Liver (tissue), 9 donors: ENCODE measurements around the gene VWF. TPM values are rescaled to one million over a fixed set of nuclear protein-coding genes. Genes with fewer than 3 reads are reported as not detected.

Source experiments
- DNase-seq: peaks from one replicate; pipeline ENCODE4 v3.0.0-alpha.2; 2017; ENCODE audit warnings: low spot score
- H3K27ac ChIP-seq, 2 donors: one replicate each; pipeline ENCODE4 v1.7.0; 2013; ENCODE audit warnings: inconsistent platforms in 2 of 2, low read length in 2 of 2, control low read depth in 1 of 2, low read depth in 1 of 2, mild to moderate bottlenecking in 1 of 2
- H3K27me3 ChIP-seq, 4 donors: one replicate each; pipeline versions ENCODE4 v1.6.1 to v1.7.0; 2013; ENCODE audit warnings: low read length in 3 of 4, inconsistent platforms in 1 of 4, mild to moderate bottlenecking in 1 of 4, moderate library complexity in 1 of 4; ENCODE audit not compliant: control insufficient read depth in 4 of 4, insufficient read depth in 4 of 4
- H3K36me3 ChIP-seq, 4 donors: one replicate each; pipeline versions ENCODE4 v1.6.1 to v1.7.0; 2013; ENCODE audit warnings: low read length in 3 of 4, mild to moderate bottlenecking in 3 of 4, low read depth in 1 of 4, moderate library complexity in 1 of 4; ENCODE audit not compliant: control insufficient read depth in 4 of 4, insufficient read depth in 3 of 4
- H3K4me1 ChIP-seq, 4 donors: one replicate each; pipeline versions ENCODE4 v1.6.1 to v1.7.0; 2013; ENCODE audit warnings: low read length in 3 of 4, mild to moderate bottlenecking in 3 of 4, moderate library complexity in 1 of 4; ENCODE audit not compliant: control insufficient read depth in 4 of 4, insufficient read depth in 4 of 4
- H3K4me3 ChIP-seq, 3 donors: one replicate each; pipeline versions ENCODE4 v1.6.1 to v1.7.0; 2013; ENCODE audit warnings: low read length in 3 of 3, control low read depth in 1 of 3, low read depth in 1 of 3, mild to moderate bottlenecking in 1 of 3
- H3K9ac ChIP-seq, 2 donors: one replicate each; pipeline ENCODE4 v1.7.0; 2013; ENCODE audit warnings: low read length in 2 of 2, mild to moderate bottlenecking in 2 of 2, moderate library complexity in 2 of 2, control low read depth in 1 of 2, low read depth in 1 of 2
- H3K9me3 ChIP-seq, 4 donors: one replicate each; pipeline versions ENCODE4 v1.6.1 to v1.7.0; 2013; ENCODE audit warnings: low read length in 3 of 4; ENCODE audit not compliant: control insufficient read depth in 4 of 4
- ATF3 ChIP-seq: IDR thresholded peaks from 2 replicates; pipeline ENCODE4 v1.6.1; 2016; ENCODE audit warnings: antibody characterized with exemption
- CTCF ChIP-seq: fragments of 150-350 bp; IDR thresholded peaks from 2 replicates; pipeline ENCODE4 v1.5.1; 2017; ENCODE audit warnings: improper control_type of control experiment, low read depth, low read length; ENCODE audit not compliant: missing input control
- FOXA1 ChIP-seq: IDR thresholded peaks from 2 replicates; pipeline ENCODE4 v1.6.1; 2016; ENCODE audit warnings: antibody characterized with exemption
- FOXA2 ChIP-seq: IDR thresholded peaks from 2 replicates; pipeline ENCODE4 v1.6.1; 2016; ENCODE audit warnings: antibody characterized with exemption
- HNF4A ChIP-seq, 2 donors: conservative IDR thresholded peaks; 2 replicates each; pipeline ENCODE4 v1.6.1; 2016; ENCODE audit warnings: antibody characterized with exemption in 2 of 2, mild to moderate bottlenecking in 2 of 2
- JUND ChIP-seq, 2 donors: IDR thresholded peaks; 2 replicates each; pipeline ENCODE4 v1.6.1; 2016; ENCODE audit warnings: antibody characterized with exemption in 2 of 2
- MAX ChIP-seq: IDR thresholded peaks from 2 replicates; pipeline ENCODE4 v1.6.1; 2016; ENCODE audit warnings: antibody characterized with exemption
- NR2F2 ChIP-seq: IDR thresholded peaks from 2 replicates; pipeline ENCODE4 v1.6.1; 2016; ENCODE audit warnings: antibody characterized with exemption
- RAD21 ChIP-seq, 2 donors: IDR thresholded peaks; 2 replicates each; pipeline ENCODE4 v1.6.1; 2016; ENCODE audit warnings: antibody characterized with exemption in 2 of 2, mild to moderate bottlenecking in 2 of 2
- REST ChIP-seq: IDR thresholded peaks from 2 replicates; pipeline ENCODE4 v1.6.1; 2016; ENCODE audit warnings: antibody characterized with exemption, mild to moderate bottlenecking
- RXRA ChIP-seq, 2 donors: IDR thresholded peaks; 2 replicates each; pipeline ENCODE4 v1.6.1; 2017 to 2018; ENCODE audit warnings: antibody characterized with exemption in 2 of 2, mild to moderate bottlenecking in 1 of 2
- SP1 ChIP-seq: IDR thresholded peaks from 2 replicates; pipeline ENCODE4 v1.6.1; 2018; ENCODE audit warnings: antibody characterized with exemption, mild to moderate bottlenecking
- TAF1 ChIP-seq: conservative IDR thresholded peaks from 2 replicates; pipeline ENCODE4 v1.6.1; 2016; ENCODE audit warnings: antibody characterized with exemption, mild to moderate bottlenecking
- ZBTB33 ChIP-seq: IDR thresholded peaks from 2 replicates; pipeline ENCODE4 v1.6.1; 2016; ENCODE audit warnings: antibody characterized with exemption
- WGBS: extraction: QIAGEN DNeasy Blood & Tissue Kit; methylation state at CpG from one replicate; pipeline ENCODE4 v1.1.7; 2013; 5-methylcytosine and 5-hydroxymethylcytosine counted together
- polyA plus RNA-seq, 2 donors: library from polyadenylated mRNA; stranded (reverse) in 1 of 2; unstranded in 1 of 2; fragments of 200-250 nt in 1 of 2; fragments of >200 nt in 1 of 2; fragmentation: Nextera tagmentation in 1 of 2; extraction: Ambion mirVana in 1 of 2; gene quantifications; one replicate each; pipeline versions ENCODE4 v1.2.1 to v1.2.3, GENCODE V29; 2013 to 2015
- total RNA-seq, 2 donors: library from RNA; depleted of rRNA; stranded (reverse); fragments of >200 nt; gene quantifications; one replicate each; pipeline ENCODE4 v1.2.3, GENCODE V29; 2014
- donor health status: healthy.
- donor health status: healthy.
- donor health status: healthy.
- donor health status: healthy.
- donor health status: healthy.

VWF gene
- total and polyA plus RNA-seq, 4 donors: 2.1 to 10.8 (median 4.0) TPM

GRCh38 chr12:6146509-6146908, 22.0 kb upstream of the VWF start (continued):
- TF ChIP-seq ZBTB33: no peak
- no peak for TF ChIP-seq FOXA1

GRCh38 chr12:6145564-6145963, 21.1 kb upstream of the VWF start:
- Histone ChIP-seq H3K27ac (no peak overlapping the region), H3K36me3 (no peaks in the 10 kb centered on the region), H3K9me3 (no peaks in the 10 kb centered on the region), H3K4me1 (peaks cover 0 to under 1% (median 0%) of the 10 kb centered on the region in 4 donors), H3K4me3 (no peak overlapping the region), H3K9ac (no peak overlapping the region), H3K27me3 (no peaks in the 10 kb centered on the region)
- DNase-seq: no peak
- peak; percentile 46 for TF ChIP-seq NR2F2
- TF ChIP-seq RAD21 (IDR thresholded peaks at IDR 0.05): peak in 1 of 2 donors; percentile 8
- no peak for TF ChIP-seq REST
- WGBS: 80% methylated on average over 8 of the region's 8 CpGs

- TF ChIP-seq RXRA (IDR thresholded peaks at IDR 0.05) (no peak), SP1 (no peak), ATF3 (no peak), ZBTB33 (no peak), TAF1 (no peak), HNF4A (conservative IDR thresholded peaks at IDR 0.05) (no peak), MAX (no peak), RAD21 (IDR thresholded peaks at IDR 0.05) (no peak), JUND (IDR thresholded peaks at IDR 0.05) (no peak), CTCF (no peak), FOXA2 (no peak), REST (no peak)
- Histone ChIP-seq H3K4me1 (peaks cover 0 to 6% (median 0%) of the 10 kb centered on the region in 4 donors), H3K27ac (no peak overlapping the region), H3K9me3 (no peaks in the 10 kb centered on the region), H3K4me3 (no peak overlapping the region), H3K36me3 (no peaks in the 10 kb centered on the region), H3K27me3 (no peaks in the 10 kb centered on the region), H3K9ac (no peak overlapping the region)
- WGBS: 91% methylated on average over 4 of the region's 4 CpGs
- DNase-seq: no peak
Measured at GRCh38 chr12:6143303-6143675, 18.8 kb upstream of the VWF start.
